Esophagus squamous epithelium (tissue), 4 donors: ENCODE data around the gene JUNB.

Source experiments
- POLR2A ChIP-seq, 4 donors: fragments of 450-650 bp; IDR thresholded peaks; one replicate each; pipeline ENCODE4 v1.6.1; 2017; ENCODE audit warnings: antibody characterized with exemption in 4 of 4, mild to moderate bottlenecking in 4 of 4, moderate library complexity in 3 of 4
- TF ChIP-seq, protein P1 (sequence below), 6 experiments: fragments of 450-650 bp in 4 of 6; fragments of 200-600 bp in 2 of 6; sonication (generic) in 2 of 6; IDR thresholded peaks; one replicate each; pipeline ENCODE4 v1.5.1; 2016 to 2019; ENCODE audit warnings: antibody characterized with exemption in 6 of 6, mild to moderate bottlenecking in 4 of 6, moderate library complexity in 4 of 6

DNA sequence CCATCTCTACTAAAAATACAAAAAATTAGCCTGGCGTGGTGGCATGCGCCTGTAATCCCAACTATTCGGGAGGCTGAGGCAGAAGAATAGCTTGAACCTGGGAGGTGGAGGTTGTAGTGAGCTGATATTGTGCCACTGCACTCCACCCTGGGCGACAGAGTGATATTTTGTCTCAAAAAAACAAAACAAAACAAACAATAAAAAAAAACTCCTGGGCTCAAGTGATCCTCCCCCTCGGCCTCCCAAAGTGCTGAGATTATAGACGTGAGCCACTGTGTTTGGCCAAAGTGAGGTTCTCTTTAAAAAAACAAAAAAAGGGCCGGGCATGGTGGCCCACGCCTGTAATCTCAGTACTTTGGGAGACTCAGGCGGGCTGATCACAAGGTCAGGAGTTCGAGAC is 3.8 kb upstream of the JUNB start:
- TF ChIP-seq, protein P1, sequence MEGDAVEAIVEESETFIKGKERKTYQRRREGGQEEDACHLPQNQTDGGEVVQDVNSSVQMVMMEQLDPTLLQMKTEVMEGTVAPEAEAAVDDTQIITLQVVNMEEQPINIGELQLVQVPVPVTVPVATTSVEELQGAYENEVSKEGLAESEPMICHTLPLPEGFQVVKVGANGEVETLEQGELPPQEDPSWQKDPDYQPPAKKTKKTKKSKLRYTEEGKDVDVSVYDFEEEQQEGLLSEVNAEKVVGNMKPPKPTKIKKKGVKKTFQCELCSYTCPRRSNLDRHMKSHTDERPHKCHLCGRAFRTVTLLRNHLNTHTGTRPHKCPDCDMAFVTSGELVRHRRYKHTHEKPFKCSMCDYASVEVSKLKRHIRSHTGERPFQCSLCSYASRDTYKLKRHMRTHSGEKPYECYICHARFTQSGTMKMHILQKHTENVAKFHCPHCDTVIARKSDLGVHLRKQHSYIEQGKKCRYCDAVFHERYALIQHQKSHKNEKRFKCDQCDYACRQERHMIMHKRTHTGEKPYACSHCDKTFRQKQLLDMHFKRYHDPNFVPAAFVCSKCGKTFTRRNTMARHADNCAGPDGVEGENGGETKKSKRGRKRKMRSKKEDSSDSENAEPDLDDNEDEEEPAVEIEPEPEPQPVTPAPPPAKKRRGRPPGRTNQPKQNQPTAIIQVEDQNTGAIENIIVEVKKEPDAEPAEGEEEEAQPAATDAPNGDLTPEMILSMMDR (IDR thresholded peaks at IDR 0.05), result no peak
- TF ChIP-seq POLR2A (IDR thresholded peaks at IDR 0.05), result no peak
